ENCODE data around the gene LIPC. TPM values are rescaled to one million over a fixed set of nuclear protein-coding genes. Genes with fewer than 3 reads are reported as not detected.

LIPC gene
- total RNA-seq, 1 donor from 2014 or later: 0.62 TPM

- no peaks in the 10 kb centered on the region for H3K27me3 Mint-ChIP-seq (ENCODE audit: insufficient read depth)
- H3K9me3 Mint-ChIP-seq: no peaks in the 10 kb centered on the region
- peaks cover 59% of the 10 kb centered on the region for H3K4me1 Mint-ChIP-seq (ENCODE audit: low read depth)
- H3K36me3 Mint-ChIP-seq (ENCODE audit: low read depth): peaks cover 8% of the 10 kb centered on the region
- intact Hi-C loops (cut with micrococcal nuclease): no loop called here
- no peak for DNase-seq (ENCODE audit: low spot score)
- H3K4me3 Mint-ChIP-seq: no peak overlapping the region
- H3K27ac Mint-ChIP-seq: peak overlapping the region; percentile 4
Observed at GRCh38 chr15:58465866-58466517, 34.2 kb downstream of the LIPC start.

- Mint-ChIP-seq H3K4me3 (no peak overlapping the region), H3K27me3 (ENCODE audit: insufficient read depth) (no peaks in the 10 kb centered on the region), H3K36me3 (ENCODE audit: low read depth) (peaks cover 8% of the 10 kb centered on the region), H3K9me3 (no peaks in the 10 kb centered on the region), H3K27ac (no peak overlapping the region), H3K4me1 (ENCODE audit: low read depth) (peaks cover 62% of the 10 kb centered on the region)
- no peak for DNase-seq (ENCODE audit: low spot score)
- intact Hi-C loops (cut with micrococcal nuclease): no loop called here
Observed at GRCh38 chr15:58466566-58466965, 34.8 kb downstream of the LIPC start.

GRCh38 chr15:58467121-58467721, 35.4 kb downstream of the LIPC start:
- no peak overlapping the region for H3K27ac Mint-ChIP-seq
- no peaks in the 10 kb centered on the region for H3K9me3 Mint-ChIP-seq
- H3K4me1 Mint-ChIP-seq (ENCODE audit: low read depth): peaks cover 60% of the 10 kb centered on the region
- H3K4me3 Mint-ChIP-seq: no peak overlapping the region
- H3K36me3 Mint-ChIP-seq (ENCODE audit: low read depth): peaks cover 8% of the 10 kb centered on the region
- H3K27me3 Mint-ChIP-seq (ENCODE audit: insufficient read depth): no peaks in the 10 kb centered on the region
- intact Hi-C loops (cut with micrococcal nuclease): no loop called here
- DNase-seq (ENCODE audit: low spot score): no peak

- Mint-ChIP-seq H3K4me3 (no peak overlapping the region), H3K4me1 (ENCODE audit: low read depth) (peaks cover 56% of the 10 kb centered on the region), H3K36me3 (ENCODE audit: low read depth) (peaks cover 8% of the 10 kb centered on the region), H3K9me3 (no peaks in the 10 kb centered on the region), H3K27ac (no peak overlapping the region), H3K27me3 (ENCODE audit: insufficient read depth) (no peaks in the 10 kb centered on the region)
- no peak for DNase-seq (ENCODE audit: low spot score)
- intact Hi-C loops (cut with micrococcal nuclease): no loop called here
Observed at GRCh38 chr15:58467722-58468423, 36.1 kb downstream of the LIPC start.

- H3K9me3 Mint-ChIP-seq: no peaks in the 10 kb centered on the region
- DNase-seq (ENCODE audit: low spot score): no peak
- intact Hi-C loops (cut with micrococcal nuclease): loop anchor here (5.0 kb wide), 1 partner anchor 137 kb away; no protein-coding TSS in a partner anchor
- peaks cover 7% of the 10 kb centered on the region for H3K36me3 Mint-ChIP-seq (ENCODE audit: low read depth)
- peaks cover 59% of the 10 kb centered on the region for H3K4me1 Mint-ChIP-seq (ENCODE audit: low read depth)
- H3K27me3 Mint-ChIP-seq (ENCODE audit: insufficient read depth): no peaks in the 10 kb centered on the region
- H3K27ac Mint-ChIP-seq: no peak overlapping the region
- no peak overlapping the region for H3K4me3 Mint-ChIP-seq
Observed at GRCh38 chr15:58469432-58470353, 37.9 kb downstream of the LIPC start.

GRCh38 chr15:58471348-58471747, 39.6 kb downstream of the LIPC start:
- Mint-ChIP-seq H3K4me3 (no peak overlapping the region), H3K27me3 (ENCODE audit: insufficient read depth) (no peaks in the 10 kb centered on the region), H3K27ac (peak overlapping the region; percentile 19), H3K36me3 (ENCODE audit: low read depth) (peaks cover 11% of the 10 kb centered on the region), H3K9me3 (no peaks in the 10 kb centered on the region), H3K4me1 (ENCODE audit: low read depth) (peaks cover 63% of the 10 kb centered on the region)
- no peak for DNase-seq (ENCODE audit: low spot score)
- intact Hi-C loops (cut with micrococcal nuclease): loop anchor here (5.0 kb wide), 1 partner anchor 139 kb away; no protein-coding TSS in a partner anchor

- Mint-ChIP-seq H3K9me3 (no peaks in the 10 kb centered on the region), H3K4me1 (ENCODE audit: low read depth) (peaks cover 67% of the 10 kb centered on the region), H3K27me3 (ENCODE audit: insufficient read depth) (no peaks in the 10 kb centered on the region), H3K27ac (peak overlapping the region; percentile 59), H3K36me3 (ENCODE audit: low read depth) (peaks cover 11% of the 10 kb centered on the region), H3K4me3 (no peak overlapping the region)
- intact Hi-C loops (cut with micrococcal nuclease): loop anchor here (5.0 kb wide), 1 partner anchor 140 kb away; no protein-coding TSS in a partner anchor
- no peak for DNase-seq (ENCODE audit: low spot score)
Observed at GRCh38 chr15:58472221-58472620, 40.4 kb downstream of the LIPC start.

- Mint-ChIP-seq H3K27me3 (ENCODE audit: insufficient read depth) (no peaks in the 10 kb centered on the region), H3K4me3 (peak overlapping the region; percentile 47), H3K4me1 (ENCODE audit: low read depth) (peaks cover 75% of the 10 kb centered on the region), H3K36me3 (ENCODE audit: low read depth) (peaks cover 11% of the 10 kb centered on the region), H3K9me3 (no peaks in the 10 kb centered on the region), H3K27ac (peak overlapping the region; percentile 95)
- intact Hi-C loops (cut with micrococcal nuclease): loop anchor here (1.0 to 5.0 kb wide), 4 partner anchors 11 to 141 kb away; no protein-coding TSS in a partner anchor
- peak; percentile 53 for DNase-seq (ENCODE audit: low spot score)
Observed at GRCh38 chr15:58472821-58473581, 41.2 kb downstream of the LIPC start.

GRCh38 chr15:58473724-58474123, 41.9 kb downstream of the LIPC start:
- H3K9me3 Mint-ChIP-seq: no peaks in the 10 kb centered on the region
- peak overlapping the region; percentile 47 for H3K4me3 Mint-ChIP-seq
- H3K27ac Mint-ChIP-seq: peak overlapping the region; percentile 95
- H3K4me1 Mint-ChIP-seq (ENCODE audit: low read depth): peaks cover 76% of the 10 kb centered on the region
- peaks cover 11% of the 10 kb centered on the region for H3K36me3 Mint-ChIP-seq (ENCODE audit: low read depth)
- intact Hi-C loops (cut with micrococcal nuclease): loop anchor here (1.0 to 5.0 kb wide), 4 partner anchors 11 to 141 kb away; no protein-coding TSS in a partner anchor
- no peaks in the 10 kb centered on the region for H3K27me3 Mint-ChIP-seq (ENCODE audit: insufficient read depth)
- DNase-seq (ENCODE audit: low spot score): no peak

GRCh38 chr15:58474741-58475323, 43.0 kb downstream of the LIPC start:
- peaks cover 11% of the 10 kb centered on the region for H3K36me3 Mint-ChIP-seq (ENCODE audit: low read depth)
- no peaks in the 10 kb centered on the region for H3K27me3 Mint-ChIP-seq (ENCODE audit: insufficient read depth)
- DNase-seq (ENCODE audit: low spot score): no peak
- intact Hi-C loops (cut with micrococcal nuclease): loop anchor here (5.0 kb wide), 1 partner anchor 143 kb away; no protein-coding TSS in a partner anchor
- peak overlapping the region; percentile 87 for H3K27ac Mint-ChIP-seq
- no peaks in the 10 kb centered on the region for H3K9me3 Mint-ChIP-seq
- H3K4me1 Mint-ChIP-seq (ENCODE audit: low read depth): peaks cover 70% of the 10 kb centered on the region
- H3K4me3 Mint-ChIP-seq: peak overlapping the region; percentile 48

- no peak for DNase-seq (ENCODE audit: low spot score)
- intact Hi-C loops (cut with micrococcal nuclease): no loop called here
- Mint-ChIP-seq H3K36me3 (ENCODE audit: low read depth) (peaks cover 12% of the 10 kb centered on the region), H3K4me1 (ENCODE audit: low read depth) (peaks cover 69% of the 10 kb centered on the region), H3K9me3 (no peaks in the 10 kb centered on the region), H3K4me3 (peak overlapping the region; percentile 48), H3K27ac (peak overlapping the region; percentile 87), H3K27me3 (ENCODE audit: insufficient read depth) (no peaks in the 10 kb centered on the region)
Observed at GRCh38 chr15:58475573-58476524, 44.1 kb downstream of the LIPC start.
